HepG2 (cell line): ENCODE measurements around the gene GRIK5. TPM values are rescaled to one million over a fixed set of nuclear protein-coding genes. Genes with fewer than 3 reads are reported as not detected.
A peak's percentile ranks its signal among the peaks of the same experiment; 100 is the strongest.

Source experiments
- ATAC-seq: fragments of 200-7000 bp; cut with Tn5 transposase; 3 replicates; pipeline ENCODE4 v1.9.1; 2020; ENCODE audit warnings: mild to moderate bottlenecking, moderate library complexity
- BruUV-seq: library from RNA; stranded (reverse); fragments of 400-500 nt; replicated peaks from 2 replicates; lab custom pipeline; 2021; lab: Mats Ljungman, UMichigan
- CTCF ChIA-PET: fragments of 300-600 bp; formaldehyde crosslinking; extraction: SDS; loops from one replicate; lab custom pipeline; 2021; ENCODE audit warnings: low total read pairs, inconsistent platforms, low intra/inter-chr PET ratio; lab: Yijun Ruan, JAX
- POLR2A ChIA-PET: fragments of 350-600 bp; sonication (Branson Sonifier 250); formaldehyde crosslinking; loops from one replicate; lab custom pipeline; 2020; ENCODE audit warnings: antibody characterized with exemption, inconsistent platforms; lab: Yijun Ruan, JAX
- DNase-seq: peaks from one replicate; pipeline ENCODE4 v3.0.0-alpha.2; 2015; ENCODE audit warnings: low spot score
- FAIRE-seq: peaks from 3 replicates; lab custom pipeline; 2011; peaks lifted over from hg19 to GRCh38; lab: Jason Lieb, UNC
- H2AFZ ChIP-seq: one replicate; pipeline ENCODE4 v1.6.1; 2011; ENCODE audit warnings: low read length, inconsistent platforms
- H3K27ac ChIP-seq: fragments of 300-600 bp; 3 replicates; pipeline ENCODE4 v1.8.0; 2011; ENCODE audit warnings: mixed run types, mild to moderate bottlenecking, mixed read lengths, low read length, inconsistent platforms; ENCODE audit not compliant: insufficient read depth; ENCODE audit errors: extremely low read length
- H3K27me3 ChIP-seq, 2 experiments: fragments of 200-600 bp in 1 of 2; 2 replicates in 1 of 2; 3 replicates in 1 of 2; pipeline versions ENCODE4 v1.6.0 to v1.8.0; 2011; ENCODE audit warnings: low read length in 2 of 2, mild to moderate bottlenecking in 2 of 2, moderate library complexity in 2 of 2, inconsistent platforms in 1 of 2; ENCODE audit not compliant: insufficient read depth in 2 of 2, control insufficient read depth in 1 of 2
- H3K36me3 ChIP-seq, 2 experiments: fragments of 200-600 bp in 1 of 2; replicated peaks in 1 of 2; 2 replicates in 1 of 2; 3 replicates in 1 of 2; pipeline versions ENCODE4 v1.5.1 to v1.8.0; 2011; ENCODE audit warnings: low read length in 2 of 2, inconsistent platforms in 1 of 2; ENCODE audit not compliant: insufficient read depth in 2 of 2, control insufficient read depth in 1 of 2
- H3K4me1 ChIP-seq: 2 replicates; pipeline ENCODE4 v1.5.1; 2012; ENCODE audit warnings: low read length, inconsistent platforms; ENCODE audit not compliant: insufficient read depth
- H3K4me2 ChIP-seq: 2 replicates; pipeline ENCODE4 v1.6.0; 2011; ENCODE audit warnings: low read depth, low read length, inconsistent platforms
- H3K4me3 ChIP-seq, 3 experiments: fragments of 200-600 bp in 1 of 3; sonication (generic), shearing (Covaris generic) in 1 of 3; replicated peaks in 1 of 3; 2 replicates each; pipeline ENCODE4 v1.5.1; 2011 to 2016; ENCODE audit warnings: low read length in 3 of 3, inconsistent platforms in 2 of 3, low read depth in 2 of 3, mild to moderate bottlenecking in 2 of 3, control low read depth in 1 of 3, mixed read lengths in 1 of 3; ENCODE audit not compliant: insufficient read depth in 1 of 3
- H3K79me2 ChIP-seq: one replicate; pipeline ENCODE4 v1.6.1; 2011; ENCODE audit warnings: low read length, inconsistent platforms; ENCODE audit not compliant: insufficient read depth
- H3K9ac ChIP-seq: 2 replicates; pipeline ENCODE4 v1.6.0; 2011; ENCODE audit warnings: mild to moderate bottlenecking, low read depth, low read length, inconsistent platforms; ENCODE audit not compliant: insufficient read depth
- H3K9me3 ChIP-seq: 2 replicates; pipeline ENCODE4 v1.5.1; 2012; ENCODE audit warnings: mild to moderate bottlenecking, low read length
- H4K20me1 ChIP-seq: 2 replicates; pipeline ENCODE4 v1.6.0; 2011; ENCODE audit warnings: inconsistent platforms, mild to moderate bottlenecking, low read length, moderate library complexity; ENCODE audit not compliant: insufficient read depth
- CSRNP1 ChIP-seq: sonication (generic); formaldehyde crosslinking; IDR thresholded peaks from 2 replicates; pipeline ENCODE4 v1.8.1; 2023; ENCODE audit warnings: mild to moderate bottlenecking, missing genetic modification reagents
- RCOR2 ChIP-seq: IDR thresholded peaks from 2 replicates; pipeline ENCODE4 v1.6.1; 2016; ENCODE audit warnings: missing biosample characterization, missing genetic modification reagents
- SRF ChIP-seq: IDR thresholded peaks from 2 replicates; pipeline ENCODE4 v1.6.1; 2011; ENCODE audit warnings: mild to moderate bottlenecking, low read depth, low read length, moderate library complexity
- TBP ChIP-seq: sonication (generic); formaldehyde crosslinking; IDR thresholded peaks from 2 replicates; pipeline ENCODE4 v1.5.0; 2020; ENCODE audit warnings: missing genetic modification reagents
- ZMYM3 ChIP-seq: sonication (generic); formaldehyde crosslinking; IDR thresholded peaks from 2 replicates; pipeline ENCODE4 v1.5.1; 2020; ENCODE audit warnings: mild to moderate bottlenecking, missing genetic modification reagents
- WGBS: methylation state at CpG from one replicate; pipeline ENCODE4 v1.1.6; 2017; ENCODE audit warnings: low lambda C conversion rate; 5-methylcytosine and 5-hydroxymethylcytosine counted together
- in situ Hi-C: cut with HindIII; loops from 2 replicates; pipeline ENCODE4 v1.10.0; 2017; ENCODE audit warnings: low pct_unique_long_range_greater_than_20kb; ENCODE audit not compliant: extremely low pct_ligation_motif_present
- intact Hi-C: fragments of 100-400 bp; cut with micrococcal nuclease; formaldehyde crosslinking; loops from one replicate; pipeline ENCODE4 v1.10.0; 2022; ENCODE audit not compliant: unreplicated experiment
- polyA plus RNA-seq, 8 experiments: library from polyadenylated mRNA; depleted of rRNA in 3 of 8; stranded (reverse) in 7 of 8; unstranded in 1 of 8; fragments of >200 nt; fragmentation: Illumina TruSeq in 4 of 8; extraction: Trizol in 4 of 8; gene quantifications; 2 replicates each; pipeline versions ENCODE4 v1.2.1 to v1.2.3, GENCODE V29; 2011 to 2016; ENCODE audit warnings: low read depth in 4 of 8, missing spikeins in 1 of 8, mixed read lengths in 1 of 8; ENCODE audit not compliant: insufficient read depth in 1 of 8
- total RNA-seq, 5 experiments: library from RNA; depleted of rRNA; stranded (reverse); fragments of >200 nt; fragmentation: Illumina TruSeq; extraction: Trizol; gene quantifications; 2 replicates each; pipeline ENCODE4 v1.2.3, GENCODE V29; 2016; ENCODE audit warnings: low read depth in 1 of 5
- TF ChIP-seq, protein P1 (sequence below): fragments of 450-650 bp; IDR thresholded peaks from 2 replicates; pipeline ENCODE4 v1.6.1; 2016

Gene GRIK5
- total and polyA plus RNA-seq, 2 of the 13 experiments (the other 11 are each of a cell fraction or from before 2014, with no cell fraction given) = not detected

GRCh38 chr19:42111811-42112210, 41.8 kb upstream of the GRIK5 start:
- intact Hi-C loops (no loop called here), in situ Hi-C loops (no loop called here)
- Histone ChIP-seq H3K9ac (no peak overlapping the region), H2AFZ (no peak overlapping the region), H3K27me3 (peaks cover 2 to 3% of the 10 kb centered on the region in 2 experiments; a peak in 4 of 5 replicates), H3K4me1 (no peaks in the 10 kb centered on the region), H3K27ac (no peak overlapping the region), H3K79me2 (no peaks in the 10 kb centered on the region), H3K4me3 (no peak overlapping the region), H3K4me2 (no peak overlapping the region), H3K9me3 (no peaks in the 10 kb centered on the region), H3K36me3 (no peaks in the 10 kb centered on the region), H4K20me1 (no peaks in the 10 kb centered on the region)
- 21% methylated on average over 3 of the region's 3 CpGs for WGBS
- POLR2A ChIA-PET = no interaction called here
- DNase-seq = no peak
- no TSS peak for BruUV-seq
- no peak for TF ChIP-seq RCOR2 (CRISPR knock-in tag)
- TF ChIP-seq TBP = no peak
- no peak for TF ChIP-seq ZMYM3
- TF ChIP-seq CSRNP1 (CRISPR knock-in tag) = no peak
- FAIRE-seq = no peak
- CTCF ChIA-PET = no interaction called here
- ATAC-seq = no peak

DNA sequence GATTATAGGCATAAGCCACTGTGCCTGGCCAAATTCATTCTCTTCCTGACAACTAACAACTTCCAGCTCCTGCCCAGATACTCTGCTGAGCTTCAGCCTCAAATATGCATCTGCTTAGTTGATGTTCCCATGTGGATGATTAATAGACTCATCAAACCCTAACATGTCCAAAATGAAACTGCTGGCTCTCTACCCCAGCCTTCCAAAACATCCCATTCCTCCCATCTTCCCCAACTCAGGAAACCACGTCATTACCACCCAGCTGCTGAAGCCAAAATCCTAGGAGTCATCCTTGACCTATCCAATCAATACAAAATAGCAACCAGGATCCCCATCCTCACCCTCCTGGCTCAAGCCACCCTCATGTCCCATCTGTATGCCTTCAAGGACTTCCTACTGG, 41.4 kb upstream of the GRIK5 start:
- no peak for DNase-seq
- ATAC-seq = no peak
- Histone ChIP-seq H3K79me2 (no peaks in the 10 kb centered on the region), H3K27ac (no peak overlapping the region), H2AFZ (no peak overlapping the region), H4K20me1 (no peaks in the 10 kb centered on the region), H3K4me3 (no peak overlapping the region), H3K27me3 (peaks cover 2 to 3% of the 10 kb centered on the region in 2 experiments; a peak in 4 of 5 replicates), H3K4me1 (no peaks in the 10 kb centered on the region), H3K9ac (no peak overlapping the region), H3K36me3 (no peaks in the 10 kb centered on the region), H3K9me3 (no peaks in the 10 kb centered on the region), H3K4me2 (no peak overlapping the region)
- WGBS = 0% methylated on average over 1 of the region's 1 CpG
- no TSS peak for BruUV-seq
- no peak for TF ChIP-seq SRF
- TF ChIP-seq, protein P1, sequence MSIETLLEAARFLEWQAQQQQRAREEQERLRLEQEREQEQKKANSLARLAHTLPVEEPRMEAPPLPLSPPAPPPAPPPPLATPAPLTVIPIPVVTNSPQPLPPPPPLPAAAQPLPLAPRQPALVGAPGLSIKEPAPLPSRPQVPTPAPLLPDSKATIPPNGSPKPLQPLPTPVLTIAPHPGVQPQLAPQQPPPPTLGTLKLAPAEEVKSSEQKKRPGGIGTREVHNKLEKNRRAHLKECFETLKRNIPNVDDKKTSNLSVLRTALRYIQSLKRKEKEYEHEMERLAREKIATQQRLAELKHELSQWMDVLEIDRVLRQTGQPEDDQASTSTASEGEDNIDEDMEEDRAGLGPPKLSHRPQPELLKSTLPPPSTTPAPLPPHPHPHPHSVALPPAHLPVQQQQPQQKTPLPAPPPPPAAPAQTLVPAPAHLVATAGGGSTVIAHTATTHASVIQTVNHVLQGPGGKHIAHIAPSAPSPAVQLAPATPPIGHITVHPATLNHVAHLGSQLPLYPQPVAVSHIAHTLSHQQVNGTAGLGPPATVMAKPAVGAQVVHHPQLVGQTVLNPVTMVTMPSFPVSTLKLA = 0 out of 2 replicates have a peak, but pooled peaks have one; percentile 8
- CTCF ChIA-PET = no interaction called here
- no peak for FAIRE-seq
- intact Hi-C loops = no loop called here
- in situ Hi-C loops = no loop called here
- POLR2A ChIA-PET = no interaction called here
